Fibroblast of the aortic adventitia (primary cell): Measurements from ENCODE around the gene AMIGO3. TPM values are rescaled to one million over a fixed set of nuclear protein-coding genes. Genes with fewer than 3 reads are reported as not detected.

Experiments
- DNase-seq: peaks from one replicate; pipeline ENCODE4 v3.0.0-alpha.2; 2010; ENCODE audit warnings: low read depth
- H3K4me3 ChIP-seq: 2 replicates; pipeline ENCODE4 v1.5.1; 2011; ENCODE audit warnings: low read depth, mild to moderate bottlenecking, control low read depth, low read length, moderate library complexity
- CTCF ChIP-seq: IDR thresholded peaks from 2 replicates; pipeline ENCODE4 v1.5.1; 2011; ENCODE audit warnings: mild to moderate bottlenecking, low read length, control low read depth, inconsistent platforms; ENCODE audit not compliant: insufficient read depth
- total RNA-seq: library from RNA; depleted of rRNA; stranded (reverse); fragments of >200 nt; gene quantifications from 2 replicates; pipeline ENCODE4 v1.2.3, GENCODE V29; 2012; ENCODE audit warnings: low replicate concordance

Gene AMIGO3, protein sequence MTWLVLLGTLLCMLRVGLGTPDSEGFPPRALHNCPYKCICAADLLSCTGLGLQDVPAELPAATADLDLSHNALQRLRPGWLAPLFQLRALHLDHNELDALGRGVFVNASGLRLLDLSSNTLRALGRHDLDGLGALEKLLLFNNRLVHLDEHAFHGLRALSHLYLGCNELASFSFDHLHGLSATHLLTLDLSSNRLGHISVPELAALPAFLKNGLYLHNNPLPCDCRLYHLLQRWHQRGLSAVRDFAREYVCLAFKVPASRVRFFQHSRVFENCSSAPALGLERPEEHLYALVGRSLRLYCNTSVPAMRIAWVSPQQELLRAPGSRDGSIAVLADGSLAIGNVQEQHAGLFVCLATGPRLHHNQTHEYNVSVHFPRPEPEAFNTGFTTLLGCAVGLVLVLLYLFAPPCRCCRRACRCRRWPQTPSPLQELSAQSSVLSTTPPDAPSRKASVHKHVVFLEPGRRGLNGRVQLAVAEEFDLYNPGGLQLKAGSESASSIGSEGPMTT
- 0.27 and 0.65 TPM in 2 replicates for total RNA-seq

GRCh38 chr3:49719214-49719884, at the start of gene AMIGO3:
AMIGO3 (minus strand) TSS chr3:49719684; CDS start chr3:49719465, 219 bp downstream.
- DNase-seq = peak; percentile 89
- peak within 1 kb of the TSS; percentile 68 for H3K4me3 ChIP-seq
- TF ChIP-seq CTCF = peak; percentile 63

DNA sequence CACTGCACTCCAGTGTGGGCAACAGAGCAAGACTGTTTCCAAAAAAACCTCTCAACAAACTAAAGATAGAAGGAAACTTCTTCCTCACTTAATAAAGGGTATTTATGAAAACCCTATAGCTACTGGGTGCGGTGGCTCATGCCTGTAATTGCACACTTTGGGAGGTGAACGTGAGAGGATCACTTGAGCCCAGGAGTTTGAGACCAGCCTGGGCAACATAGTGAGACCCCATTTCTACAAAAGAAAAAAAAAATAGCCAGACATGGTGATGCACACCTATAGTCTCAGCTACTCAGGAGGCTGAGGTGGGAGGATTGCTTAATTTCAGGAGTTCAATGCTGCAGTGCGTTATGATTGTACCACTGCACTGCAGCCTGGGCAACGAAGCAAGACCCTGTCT, 44.5 kb upstream of the AMIGO3 start:
- no peak overlapping the region for H3K4me3 ChIP-seq
- DNase-seq = no peak
- TF ChIP-seq CTCF = no peak

DNA sequence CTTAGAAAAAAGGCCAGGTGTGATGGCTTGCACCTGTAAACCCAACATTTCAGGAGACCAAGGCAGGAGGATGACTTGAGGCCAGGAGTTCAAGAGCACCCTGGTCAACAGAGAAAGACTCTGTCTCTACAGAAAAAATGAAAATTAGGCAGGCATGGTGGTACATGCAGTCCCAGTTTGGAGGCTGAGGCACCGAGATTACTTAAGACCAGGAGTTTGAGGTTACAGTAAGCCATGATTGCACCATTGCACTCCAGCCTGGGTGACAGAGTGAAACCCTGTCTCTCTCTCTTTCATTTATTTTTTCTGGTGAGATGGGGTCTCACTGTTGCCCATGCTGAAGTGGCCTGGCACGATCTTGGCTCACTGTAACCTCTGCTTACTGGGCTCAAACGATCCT, 42.2 kb upstream of the AMIGO3 start:
- TF ChIP-seq CTCF = no peak
- DNase-seq = no peak
- H3K4me3 ChIP-seq = no peak overlapping the region

- peak; percentile 7 for DNase-seq
- H3K4me3 ChIP-seq = no peak overlapping the region
- no peak for TF ChIP-seq CTCF
These were observed 39.7 kb upstream of the AMIGO3 start for GRCh38 chr3:49759226-49759625.

DNA sequence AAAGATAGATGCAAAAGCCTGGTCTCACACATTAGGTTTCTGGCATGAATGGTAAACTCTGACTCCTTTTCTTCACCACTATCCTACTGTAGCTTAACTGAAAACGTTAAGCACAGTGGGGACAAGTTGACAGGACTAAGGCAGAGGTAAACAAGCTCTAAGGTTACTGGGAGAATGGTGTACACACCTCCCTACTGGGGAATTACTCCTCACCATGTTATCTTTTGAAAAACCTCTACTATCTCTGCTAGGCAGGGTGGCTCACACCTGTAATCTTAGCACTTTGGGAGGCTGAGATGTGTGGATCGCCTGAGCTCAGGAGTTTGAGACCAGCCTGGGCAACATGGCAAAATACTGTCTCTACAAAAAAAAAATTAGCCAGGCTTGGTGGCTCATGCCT, 37.7 kb upstream of the AMIGO3 start:
- no peak for TF ChIP-seq CTCF
- no peak for DNase-seq
- H3K4me3 ChIP-seq = no peak overlapping the region

- no peak for DNase-seq
- H3K4me3 ChIP-seq = no peak overlapping the region
- TF ChIP-seq CTCF = no peak
These were observed 36.6 kb upstream of the AMIGO3 start for GRCh38 chr3:49756036-49756435.
